T1000 (cell line): ENCODE data around the gene SMARCE1.
A peak's percentile ranks its signal among the peaks of the same experiment; 100 is the strongest.

Experiments
- DNase-seq: peaks from one replicate; lab custom pipeline; 2025; ENCODE audit warnings: mixed read lengths; lab: John Stamatoyannopoulos, UW

The SMARCE1 gene

GRCh38 chr17:40647624-40648383, at the start of gene SMARCE1:
TSS of gene SMARCE1 (minus strand) at chr17:40647818. CDS start at chr17:40645802, 2,016 bp downstream.
- DNase-seq, result peak; percentile 84

- DNase-seq, result no peak
These were observed 49.7 kb upstream of the SMARCE1 start for GRCh38 chr17:40697297-40697696.

GRCh38 chr17:40696651-40697072, 49.0 kb upstream of the SMARCE1 start:
- no peak for DNase-seq

- no peak for DNase-seq
These were observed 48.4 kb upstream of the SMARCE1 start for GRCh38 chr17:40695874-40696472.

GRCh38 chr17:40694584-40694983, 47.0 kb upstream of the SMARCE1 start:
- DNase-seq, result no peak

- DNase-seq, result no peak
These were observed 39.5 kb upstream of the SMARCE1 start for GRCh38 chr17:40687106-40687505.

- DNase-seq, result no peak
These were observed 38.6 kb upstream of the SMARCE1 start for GRCh38 chr17:40686192-40686591.

GRCh38 chr17:40680998-40681397, 33.4 kb upstream of the SMARCE1 start:
- DNase-seq, result no peak

GRCh38 chr17:40679523-40679907, 31.9 kb upstream of the SMARCE1 start:
- DNase-seq, result no peak

GRCh38 chr17:40678902-40679522, 31.4 kb upstream of the SMARCE1 start:
- no peak for DNase-seq

- no peak for DNase-seq
These were observed 28.3 kb upstream of the SMARCE1 start for GRCh38 chr17:40675905-40676304.

- DNase-seq, result no peak
These were observed 25.0 kb upstream of the SMARCE1 start for GRCh38 chr17:40672654-40673053.

GRCh38 chr17:40671282-40671681, 23.7 kb upstream of the SMARCE1 start:
- no peak for DNase-seq

GRCh38 chr17:40666331-40666730, 18.7 kb upstream of the SMARCE1 start:
- DNase-seq, result no peak

- no peak for DNase-seq
These were observed 17.1 kb upstream of the SMARCE1 start, which contains the start of gene KRT222 for GRCh38 chr17:40664582-40665333. TSS of gene KRT222 (minus strand) at chr17:40665177. CDS start at chr17:40665099, 78 bp downstream.

GRCh38 chr17:40663252-40663651, 15.6 kb upstream of the SMARCE1 start:
- no peak for DNase-seq

- DNase-seq, result no peak
These were observed 12.3 kb upstream of the SMARCE1 start for GRCh38 chr17:40659911-40660310.

GRCh38 chr17:40658396-40658795, 10.8 kb upstream of the SMARCE1 start:
- DNase-seq, result no peak

- no peak for DNase-seq
These were observed 4.3 kb upstream of the SMARCE1 start for GRCh38 chr17:40651939-40652338.

GRCh38 chr17:40648384-40648968, 858 bp upstream of the SMARCE1 start:
- DNase-seq, result no peak

- DNase-seq, result no peak
These were observed 611 bp downstream of the SMARCE1 start for GRCh38 chr17:40646791-40647623.
